Hematopoietic multipotent progenitor cell treated with erythropoietin and hydrocortisone succinate and interleukin-3 and kit ligand, for 4 days (in vitro differentiated cells): ENCODE results near the gene CRTC3.
A peak's percentile ranks its signal among the peaks of the same experiment; 100 is the strongest.
"Not testable (repeated sequence)": the region's sequence is repeated elsewhere in the genome, so short reads cannot be mapped to it uniquely, and the experiment has no call there.

ENCODE experiments used
- DNase-seq: peaks from one replicate; pipeline ENCODE4 v3.0.0-alpha.2; 2015

The CRTC3 gene

DNA sequence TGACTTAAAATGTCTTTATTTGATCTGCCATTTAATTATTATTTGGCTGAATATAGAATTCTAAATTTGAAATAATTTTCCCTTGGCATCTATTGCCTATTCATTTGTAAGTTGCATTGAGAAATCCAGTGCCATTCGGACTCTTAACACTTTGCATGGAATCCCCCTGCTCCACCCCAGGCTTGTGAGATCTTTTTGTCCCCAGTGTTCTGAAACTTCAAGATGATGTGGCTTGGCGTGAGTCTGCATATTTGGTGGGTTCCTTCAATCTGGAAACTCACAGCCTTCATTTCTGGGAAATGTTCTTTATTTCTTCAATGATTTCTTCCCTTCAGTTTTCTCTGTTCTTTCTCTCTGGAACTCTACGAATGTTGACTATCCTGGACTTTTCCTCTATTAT lies 103.6 kb downstream of the CRTC3 start:
- no peak for DNase-seq

DNA sequence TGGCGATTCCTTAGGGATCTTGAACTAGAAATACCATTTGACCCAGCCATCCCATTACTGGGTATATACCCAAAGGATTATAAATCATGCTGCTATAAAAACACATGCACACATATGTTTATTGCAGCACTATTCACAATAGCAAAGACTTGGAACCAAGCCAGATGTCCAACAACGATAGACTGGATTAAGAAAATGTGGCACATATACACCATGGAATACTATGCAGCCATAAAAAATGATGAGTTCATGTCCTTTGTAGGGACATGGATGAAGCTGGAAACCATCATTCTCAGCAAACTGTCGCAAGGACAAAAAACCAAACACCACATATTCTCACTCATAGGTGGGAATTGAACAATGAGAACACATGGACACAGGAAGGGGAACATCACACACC lies 107.3 kb downstream of the CRTC3 start:
- DNase-seq = not testable (repeated sequence)

DNA sequence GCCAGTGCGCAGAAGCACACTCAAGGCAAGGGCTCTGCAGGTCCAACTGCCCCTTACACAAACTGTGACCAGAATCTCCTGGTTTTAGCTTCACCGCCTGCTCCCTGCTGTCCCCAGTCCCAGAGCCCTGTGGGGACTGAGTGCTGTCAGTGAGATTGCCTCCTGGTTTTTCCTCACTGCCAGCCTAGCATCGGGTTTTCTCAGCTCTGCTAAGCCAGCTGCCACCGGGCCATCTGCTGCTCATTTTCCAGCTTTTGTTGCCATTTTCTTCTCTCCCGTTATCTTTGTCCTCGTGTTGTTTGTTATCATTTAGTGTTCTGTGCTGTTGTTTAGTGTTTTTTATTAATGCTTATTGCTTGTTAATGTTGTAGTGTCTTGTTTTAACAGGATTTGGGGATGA lies 108.0 kb downstream of the CRTC3 start:
- no peak for DNase-seq

DNA sequence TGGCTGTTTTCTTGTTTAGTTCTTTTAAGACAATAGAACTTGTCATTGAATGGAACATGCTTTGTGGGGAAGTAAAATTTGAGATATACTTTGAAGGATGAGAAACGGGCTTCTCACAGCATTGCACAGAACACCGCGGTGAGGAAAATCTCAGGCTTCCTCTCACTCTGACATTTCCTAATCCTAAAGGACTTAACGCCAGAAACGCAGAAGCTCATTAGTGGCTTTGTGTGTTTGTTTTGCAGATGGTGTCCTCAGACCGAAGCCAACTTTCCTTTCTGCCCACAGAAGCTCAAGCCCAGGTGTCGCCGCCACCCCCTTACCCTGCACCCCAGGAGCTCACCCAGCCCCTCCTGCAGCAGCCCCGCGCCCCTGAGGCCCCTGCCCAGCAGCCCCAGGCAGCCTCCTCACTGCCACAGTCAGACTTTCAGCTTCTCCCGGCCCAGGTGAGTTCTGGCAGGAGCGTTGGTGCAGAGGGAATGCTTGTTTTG lies 108.5 kb downstream of the CRTC3 start:
- DNase-seq = peak; percentile 74

DNA sequence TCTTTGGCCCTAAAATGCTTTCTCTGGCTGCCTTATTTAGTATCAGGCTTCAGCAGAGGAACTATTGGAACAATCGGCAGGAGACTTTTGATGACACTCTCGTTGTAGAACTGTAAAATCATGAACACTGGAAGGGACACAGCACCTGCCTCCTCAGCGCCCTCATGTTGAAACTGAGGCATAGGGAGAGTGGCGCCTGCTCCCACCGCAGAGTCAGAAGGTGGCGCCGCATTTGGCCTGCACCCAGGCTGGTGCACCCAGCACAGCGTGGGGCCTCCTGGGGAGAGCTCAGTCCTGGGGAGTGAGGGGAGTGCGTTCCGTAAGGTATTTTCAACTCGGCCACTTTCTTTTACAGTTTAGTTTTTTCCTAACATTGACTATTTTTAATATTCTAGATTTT lies 109.2 kb downstream of the CRTC3 start:
- DNase-seq = no peak

DNA sequence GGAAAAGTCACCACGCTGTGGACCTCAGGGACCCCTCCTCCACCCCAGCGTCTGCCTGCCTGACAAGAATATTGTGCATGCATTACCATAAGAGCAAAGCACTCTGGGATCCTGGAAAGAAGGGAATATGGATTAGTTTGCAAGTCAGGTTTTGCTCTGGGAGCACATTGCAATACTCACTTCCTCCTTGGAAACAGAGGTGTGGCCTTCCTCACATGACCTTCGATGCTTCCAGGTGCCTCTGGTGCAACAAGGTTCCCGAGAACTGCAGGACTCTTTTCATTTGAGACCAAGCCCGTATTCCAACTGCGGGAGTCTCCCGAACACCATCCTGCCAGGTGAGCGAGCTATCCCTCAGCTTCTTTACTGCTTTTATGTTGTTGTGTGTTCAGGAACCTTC lies 111.1 kb downstream of the CRTC3 start:
- no peak for DNase-seq

DNA sequence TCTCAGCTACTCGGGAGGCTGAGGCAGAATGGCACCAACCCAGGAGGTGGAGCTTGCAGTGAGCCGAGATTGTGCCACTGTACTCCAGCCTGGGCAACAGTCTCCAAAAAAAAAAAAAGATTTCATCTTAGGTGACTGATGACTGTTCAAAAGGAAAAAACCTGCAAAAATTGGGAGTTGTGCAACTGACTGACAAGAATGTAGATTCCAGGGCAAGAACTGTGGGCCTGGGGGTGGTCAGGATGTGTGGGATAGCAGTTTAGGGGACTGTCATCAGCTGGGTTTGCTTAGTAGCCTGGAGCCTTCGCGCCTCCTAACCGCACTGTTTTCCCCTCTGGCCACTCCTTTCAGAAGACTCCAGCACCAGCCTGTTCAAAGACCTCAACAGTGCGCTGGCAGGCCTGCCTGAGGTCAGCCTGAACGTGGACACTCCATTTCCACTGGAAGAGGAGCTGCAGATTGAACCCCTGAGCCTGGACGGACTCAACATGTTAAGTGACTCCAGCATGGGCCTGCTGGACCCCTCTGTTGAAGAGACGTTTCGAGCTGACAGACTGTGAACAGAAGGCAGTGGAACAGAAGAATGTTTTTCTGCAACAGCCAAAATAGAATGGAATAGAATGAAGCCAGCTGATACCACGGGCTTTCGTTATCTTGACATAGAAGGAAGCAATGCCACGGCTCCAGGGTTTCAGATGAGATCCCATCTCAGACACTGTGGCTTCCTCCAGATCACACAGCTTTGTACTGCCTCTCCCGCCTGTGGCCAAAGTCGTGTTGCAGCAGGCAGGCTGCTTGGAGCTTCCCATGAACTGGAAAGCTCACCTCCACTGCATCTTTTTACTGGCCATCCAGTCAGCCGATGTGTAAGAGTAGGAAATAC lies 112.1 kb downstream of the CRTC3 start:
- DNase-seq = peak; percentile 47

DNA sequence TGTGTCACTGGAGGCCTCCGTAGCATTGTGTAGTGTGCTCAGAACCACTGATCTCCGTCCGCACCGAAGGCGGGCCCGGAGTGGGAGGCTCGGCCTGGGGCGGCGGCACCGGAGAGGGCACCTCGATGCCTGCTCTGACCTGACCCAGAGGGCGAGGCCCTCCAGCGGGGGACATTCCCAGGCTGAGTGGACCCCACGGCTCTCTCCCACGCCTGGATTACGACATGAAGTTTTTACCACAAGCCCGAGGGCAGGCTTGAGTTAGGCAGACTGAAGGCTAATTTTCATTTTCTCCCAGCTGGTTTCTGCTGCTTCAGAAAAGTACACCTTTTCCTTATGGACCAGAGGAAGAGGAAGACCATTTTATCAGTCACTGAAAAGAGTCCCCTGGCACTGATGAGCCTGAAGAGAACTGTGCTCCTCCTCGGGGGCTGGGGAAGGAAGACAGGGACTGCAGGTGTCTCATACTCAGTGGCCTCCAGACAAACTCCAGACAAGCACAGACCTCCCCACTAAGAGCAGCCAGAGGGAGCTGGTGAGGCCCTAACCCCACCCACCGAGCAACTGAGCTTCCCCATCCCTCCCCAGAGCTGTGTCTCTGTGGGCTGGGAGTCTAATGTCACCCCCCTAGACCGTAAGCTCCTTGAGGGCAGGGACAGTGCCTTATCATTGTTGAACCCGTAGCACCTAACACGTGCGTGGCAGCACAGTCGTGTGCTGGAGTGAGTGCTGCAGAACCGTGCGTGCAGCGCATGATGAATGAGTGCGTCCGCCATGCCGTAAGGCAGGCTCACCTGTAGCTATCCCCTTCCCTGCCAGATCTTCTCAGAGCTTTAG lies 113.0 kb downstream of the CRTC3 start:
- peak; percentile 53 for DNase-seq

DNA sequence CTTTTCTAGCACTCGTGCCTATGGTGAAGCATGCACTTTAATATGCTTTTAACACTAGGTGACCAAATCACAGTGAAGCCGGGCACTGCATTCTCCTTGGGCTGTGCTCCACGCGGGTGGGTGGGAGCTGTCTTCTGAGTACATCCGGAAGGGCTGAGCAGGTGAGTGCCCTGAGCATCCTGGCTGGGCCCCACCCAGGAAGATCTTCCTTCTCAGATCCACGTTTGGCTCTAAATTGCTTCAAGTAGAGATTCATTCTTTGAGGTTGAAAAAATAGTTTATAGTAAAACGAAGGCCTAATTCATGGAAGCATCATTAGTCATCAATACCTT lies 113.5 kb downstream of the CRTC3 start:
- no peak for DNase-seq

DNA sequence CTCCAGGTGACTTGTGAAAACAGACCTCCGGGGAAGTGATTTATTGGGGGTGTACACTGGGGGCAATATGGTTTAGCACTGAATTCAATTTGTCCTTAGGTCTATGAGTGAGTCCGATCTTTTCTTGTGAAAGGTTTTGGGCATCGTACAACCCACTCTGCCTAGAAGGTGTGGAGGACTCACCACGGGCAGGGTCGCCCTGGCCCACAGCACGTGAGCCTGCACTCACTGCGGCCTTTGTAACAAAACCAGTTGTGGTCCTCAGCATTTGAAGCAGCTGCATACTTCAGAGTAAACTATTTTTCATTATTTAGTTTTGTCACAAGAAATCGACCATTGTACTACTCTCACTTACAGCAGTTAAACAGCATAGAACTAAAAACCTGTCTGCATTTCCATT lies 114.8 kb downstream of the CRTC3 start:
- no peak for DNase-seq

DNA sequence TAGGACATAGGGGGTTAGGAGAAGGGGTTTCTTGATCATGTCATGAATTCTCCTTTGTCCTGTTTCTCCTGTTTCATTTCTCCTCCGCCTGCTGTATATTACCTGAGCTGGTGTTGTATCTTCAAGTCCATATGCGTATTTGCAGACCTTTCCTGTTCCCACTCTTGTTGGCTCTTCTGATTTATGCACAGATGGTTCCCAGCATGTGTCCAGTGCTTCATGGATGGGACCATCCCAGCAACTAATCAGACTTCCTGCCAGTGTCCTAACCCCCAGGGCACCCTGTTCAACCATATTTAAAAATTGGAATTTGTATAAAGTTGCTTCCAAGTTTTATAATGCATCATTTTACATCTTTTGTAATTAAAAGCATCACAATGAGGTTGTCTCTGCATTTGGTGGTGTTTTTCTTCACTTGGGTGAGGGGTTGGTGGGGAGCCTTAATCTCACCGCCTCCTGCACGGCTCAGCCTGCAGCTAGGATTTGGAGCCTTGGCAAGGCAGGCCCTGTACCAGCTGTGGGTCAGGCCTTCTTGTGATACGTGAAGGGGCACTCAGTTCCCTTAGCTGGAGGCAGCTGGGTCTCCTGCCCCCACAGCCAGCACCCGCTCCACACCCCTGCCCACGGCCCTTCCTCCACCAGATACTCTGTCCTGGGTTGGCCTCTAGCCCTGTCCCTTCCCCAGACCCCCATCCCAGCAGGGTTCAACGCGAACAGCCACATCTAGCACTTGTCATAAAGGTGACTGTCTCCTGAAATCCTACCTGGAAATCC lies 115.4 kb downstream of the CRTC3 start:
- DNase-seq = no peak

DNA sequence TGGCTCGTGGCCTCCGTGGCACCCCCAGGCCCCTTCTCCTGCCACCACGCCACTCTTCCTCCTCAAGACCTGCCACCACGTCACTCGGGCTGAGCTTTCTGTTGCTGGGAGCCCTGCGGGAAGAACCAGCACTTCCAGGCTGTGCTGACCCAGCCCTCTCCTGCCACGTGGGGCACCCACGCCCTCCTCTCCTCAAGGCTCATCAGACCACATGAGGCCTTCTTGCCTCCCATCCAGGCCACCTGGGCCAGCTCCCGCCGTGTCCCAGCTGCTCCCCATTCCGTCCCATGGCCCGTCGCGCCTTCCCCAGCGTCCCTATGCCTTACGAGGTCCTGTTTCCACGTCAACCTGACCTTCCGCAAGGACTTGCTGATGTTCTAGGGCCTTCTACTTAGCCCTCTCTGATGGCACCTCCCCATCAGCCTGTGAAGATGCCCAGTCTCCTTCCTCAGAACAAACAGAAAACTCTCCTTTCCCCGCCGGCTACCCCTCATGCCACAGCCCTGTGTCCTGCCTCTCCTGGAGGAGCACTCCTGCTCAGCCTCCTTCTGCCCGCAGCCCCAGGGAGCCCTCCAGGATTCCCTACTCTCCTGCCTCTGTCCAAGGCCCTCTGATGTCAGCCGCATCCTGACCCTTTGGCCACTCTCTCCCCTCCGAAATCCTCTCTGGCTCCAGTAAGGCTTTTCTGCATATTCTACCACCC lies 116.3 kb downstream of the CRTC3 start:
- DNase-seq = no peak

DNA sequence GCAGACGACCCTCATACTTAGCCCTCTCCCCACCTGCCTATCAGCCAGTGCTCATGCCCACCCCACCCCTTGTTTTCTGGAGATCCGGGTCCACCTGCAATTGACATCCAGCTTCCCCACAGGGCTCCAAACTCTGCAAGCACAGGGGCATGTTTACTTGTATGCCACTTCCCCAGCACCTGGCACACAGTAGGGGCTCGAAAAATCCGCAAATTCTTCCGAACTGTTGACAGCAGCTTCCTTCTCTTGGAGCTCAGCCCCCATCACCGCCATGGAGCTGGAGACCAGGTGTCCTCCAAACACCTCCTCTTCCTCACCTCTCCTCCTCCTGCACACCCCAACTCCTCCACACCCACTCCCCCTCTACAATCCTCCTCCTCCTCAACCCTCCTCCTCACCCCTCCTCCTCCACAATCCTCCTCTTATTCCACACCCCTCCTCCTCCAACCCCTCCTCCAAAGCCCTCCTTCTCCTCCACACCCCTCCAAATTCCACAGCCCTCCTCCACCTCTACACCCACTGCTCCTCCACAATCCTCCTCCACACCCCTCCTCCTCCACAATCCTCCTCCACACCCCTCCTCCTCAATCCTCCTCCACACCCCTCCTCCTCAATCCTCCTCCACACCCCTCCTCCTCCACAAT lies 117.1 kb downstream of the CRTC3 start:
- no peak for DNase-seq

DNA sequence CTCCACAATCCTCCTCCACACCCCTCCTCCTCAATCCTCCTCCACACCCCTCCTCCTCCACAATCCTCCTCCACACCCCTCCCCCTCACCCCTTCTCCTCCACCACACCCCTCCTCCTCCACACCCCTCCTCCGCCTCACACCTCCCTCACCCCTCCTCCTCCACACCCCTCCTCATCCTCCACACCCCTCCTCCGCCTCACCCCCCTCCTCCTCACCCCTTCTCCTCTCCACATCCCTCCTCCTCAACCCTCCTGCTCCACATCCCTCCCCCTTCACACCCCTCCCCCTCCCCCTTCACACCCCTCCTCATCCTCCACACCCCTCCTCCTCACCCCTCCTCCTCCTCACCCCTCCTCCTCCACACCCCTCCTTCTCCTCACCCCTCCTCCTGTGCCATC lies 117.6 kb downstream of the CRTC3 start:
- no peak for DNase-seq

DNA sequence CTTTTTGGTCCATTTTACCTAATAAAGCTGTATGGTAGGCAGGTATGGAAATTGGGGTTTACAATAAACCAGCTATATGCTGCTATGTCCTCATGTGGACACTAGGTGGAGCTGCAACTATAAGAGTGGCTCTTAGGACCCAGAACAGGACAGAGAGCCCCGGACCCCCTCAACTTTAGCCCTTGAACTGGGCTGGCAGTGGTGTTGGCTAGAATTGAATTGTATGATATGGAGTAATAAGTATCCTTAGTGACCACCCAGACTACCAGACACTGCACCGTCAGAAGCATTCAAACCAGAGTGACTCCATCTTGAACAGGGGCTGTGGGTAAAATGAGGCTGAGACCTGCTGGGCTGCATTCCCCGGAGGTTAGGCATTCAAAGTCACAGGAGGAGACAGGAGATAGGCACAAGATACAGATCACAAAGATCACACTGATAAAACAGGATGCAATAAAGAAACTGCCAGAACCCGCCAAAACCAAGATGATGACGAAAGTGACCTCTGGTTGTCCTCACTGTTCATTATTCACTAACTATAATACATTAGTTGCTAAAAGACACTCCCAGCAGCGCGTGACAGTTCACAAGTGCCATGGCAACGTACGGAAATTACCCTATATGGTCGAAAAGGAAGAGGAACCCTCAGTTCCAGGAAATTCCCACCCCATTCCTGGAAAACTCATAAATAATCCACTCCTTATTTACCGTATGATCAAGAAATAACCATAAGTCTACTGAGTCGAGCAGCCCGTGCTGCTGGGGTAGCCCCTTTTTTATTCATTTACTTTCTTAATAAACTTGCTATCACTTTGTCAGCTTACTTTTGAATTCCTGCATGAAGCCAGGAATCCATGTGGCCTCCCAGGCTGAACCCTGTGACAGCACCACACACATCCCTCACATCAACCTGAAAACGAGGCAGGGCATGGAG lies 118.7 kb downstream of the CRTC3 start:
- DNase-seq = peak; percentile 97

DNA sequence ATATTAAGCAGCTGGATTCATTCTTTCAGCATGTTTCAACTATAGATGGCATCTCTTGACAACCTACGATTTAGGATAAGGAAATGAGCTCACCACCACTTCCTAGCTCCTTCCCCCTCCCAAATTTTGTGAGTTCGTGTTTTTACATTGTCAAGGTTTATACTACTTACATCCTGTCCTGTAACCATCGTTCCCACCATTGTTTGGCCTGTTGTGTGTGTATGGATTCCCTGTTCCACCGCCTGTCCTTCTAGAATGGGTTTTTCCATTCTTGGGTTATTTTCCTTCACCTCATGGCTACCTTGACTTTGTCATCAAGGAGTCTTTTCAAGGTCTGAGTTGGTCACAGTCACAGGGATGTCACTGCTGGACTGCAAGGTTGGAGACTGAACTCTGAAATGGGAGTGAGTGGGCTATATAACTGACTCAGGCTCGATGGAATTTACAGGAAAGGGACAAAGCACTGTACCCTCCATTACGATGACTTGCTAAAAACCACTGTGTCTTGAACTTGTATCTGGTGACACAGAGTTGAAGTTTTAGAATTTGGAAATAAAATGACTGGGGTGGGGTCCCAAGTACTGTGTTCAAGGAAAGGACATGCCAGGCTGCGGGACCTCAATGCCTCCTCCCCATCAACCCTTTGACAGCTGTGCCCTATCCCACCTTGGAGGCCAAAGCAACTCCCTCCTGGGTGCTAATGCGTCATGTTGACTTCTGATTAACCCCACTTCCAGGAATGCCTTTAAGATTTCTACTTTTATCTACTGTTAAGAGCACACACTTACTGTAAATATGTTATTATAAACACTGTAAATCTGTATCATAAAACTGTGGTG lies 120.6 kb downstream of the CRTC3 start:
- peak; percentile 66 for DNase-seq

DNA sequence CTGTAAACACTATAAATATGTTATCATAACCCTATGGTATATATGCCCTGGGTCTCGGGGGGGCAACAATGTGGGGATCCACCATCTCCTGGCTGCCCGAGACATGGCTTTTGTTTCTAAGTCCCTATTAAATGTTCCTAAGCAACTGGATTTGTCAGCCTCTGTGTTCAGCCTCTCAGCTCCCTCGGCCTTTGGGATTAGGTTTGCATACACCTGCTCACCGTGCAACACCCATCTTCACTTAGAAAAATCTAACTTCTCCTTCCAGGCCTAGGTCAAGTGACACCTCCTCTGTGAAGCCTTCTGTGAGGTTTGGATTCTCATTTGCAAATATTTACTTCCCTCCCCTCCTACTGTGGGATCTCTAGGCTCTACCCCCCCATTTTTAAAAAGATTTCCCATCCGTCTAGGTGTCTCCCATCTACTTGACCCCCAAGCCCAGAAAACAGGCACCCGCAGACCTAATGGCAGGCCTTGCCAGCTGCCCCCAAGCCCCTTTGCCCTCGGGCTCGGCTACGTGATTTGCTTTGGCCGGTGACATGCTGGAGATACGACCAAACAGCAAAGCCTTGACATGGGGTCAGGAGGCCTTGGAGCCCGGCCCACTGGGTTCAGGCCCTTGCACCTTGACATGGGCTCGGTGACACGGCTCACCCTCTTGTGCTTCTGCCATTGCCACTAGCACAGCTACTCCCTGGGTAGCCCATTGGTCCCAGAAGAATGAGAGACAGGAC lies 121.4 kb downstream of the CRTC3 start:
- no peak for DNase-seq

DNA sequence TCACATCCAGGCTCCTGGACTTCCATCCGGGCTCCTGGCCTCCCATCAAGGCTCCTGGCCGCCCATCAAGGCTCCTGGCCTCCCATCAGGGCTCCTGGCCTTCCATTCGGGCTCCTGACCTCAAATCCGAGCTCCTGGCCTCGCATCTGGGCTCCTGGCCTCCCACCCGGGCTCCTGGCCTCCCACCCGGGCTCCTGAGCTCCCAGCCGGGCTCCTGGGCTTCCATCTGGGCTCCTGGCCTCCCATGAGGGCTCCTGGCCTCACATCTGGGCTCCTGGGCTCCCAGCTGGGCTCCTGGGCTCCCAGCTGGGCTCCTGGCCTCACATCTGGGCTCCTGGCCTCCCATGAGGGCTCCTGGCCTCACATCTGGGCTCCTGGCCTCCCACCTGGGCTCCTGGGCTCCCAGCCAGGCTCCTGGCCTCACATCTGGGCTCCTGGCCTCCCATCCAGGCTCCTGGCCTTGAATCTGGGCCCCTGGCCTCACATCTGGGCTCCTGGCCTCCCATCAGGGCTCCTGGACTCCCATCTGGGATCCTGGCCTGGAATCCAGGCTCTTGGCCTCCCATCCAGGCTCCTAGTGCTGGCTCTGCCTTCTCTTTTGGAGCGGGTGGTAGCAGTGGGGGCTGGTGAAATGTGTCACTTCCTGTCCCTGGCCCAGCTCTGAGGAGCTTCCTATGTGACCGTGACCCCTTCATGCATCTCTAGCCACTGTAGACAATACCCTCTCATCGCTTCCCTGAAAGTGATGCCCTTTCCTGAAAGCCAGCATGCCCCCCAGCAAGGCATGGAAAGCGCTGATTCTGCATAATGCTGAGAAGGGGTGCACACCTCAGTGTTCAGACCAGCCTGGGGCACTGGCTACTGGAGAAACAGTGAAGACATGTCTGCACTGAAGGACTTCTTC lies 124.8 kb downstream of the CRTC3 start:
- DNase-seq = no peak
